G401 (cell line): ENCODE data around the gene ITPKA. TPM values are rescaled to one million over a fixed set of nuclear protein-coding genes. Genes with fewer than 3 reads are reported as not detected.
A peak's percentile ranks its signal among the peaks of the same experiment; 100 is the strongest.
"Not testable (repeated sequence)": the region's sequence is repeated elsewhere in the genome, so short reads cannot be mapped to it uniquely, and the experiment has no call there.

ENCODE experiments used
- DNase-seq: peaks from one replicate; pipeline ENCODE4 v3.0.0-alpha.2; 2015; ENCODE audit warnings: low spot score
- in situ Hi-C: cut with HindIII; loops from 2 replicates; pipeline ENCODE4 v1.10.0; 2016; ENCODE audit warnings: low sequenced_read_pairs, mixed read lengths
- total RNA-seq: library from RNA; depleted of rRNA; stranded (reverse); fragments of >200 nt; shearing (Covaris generic); gene quantifications from 2 replicates; pipeline ENCODE4 v1.2.3, GENCODE V29; 2014; rRNA removed

ITPKA gene
- 12.4 and 20.0 TPM in 2 replicates for total RNA-seq

DNA sequence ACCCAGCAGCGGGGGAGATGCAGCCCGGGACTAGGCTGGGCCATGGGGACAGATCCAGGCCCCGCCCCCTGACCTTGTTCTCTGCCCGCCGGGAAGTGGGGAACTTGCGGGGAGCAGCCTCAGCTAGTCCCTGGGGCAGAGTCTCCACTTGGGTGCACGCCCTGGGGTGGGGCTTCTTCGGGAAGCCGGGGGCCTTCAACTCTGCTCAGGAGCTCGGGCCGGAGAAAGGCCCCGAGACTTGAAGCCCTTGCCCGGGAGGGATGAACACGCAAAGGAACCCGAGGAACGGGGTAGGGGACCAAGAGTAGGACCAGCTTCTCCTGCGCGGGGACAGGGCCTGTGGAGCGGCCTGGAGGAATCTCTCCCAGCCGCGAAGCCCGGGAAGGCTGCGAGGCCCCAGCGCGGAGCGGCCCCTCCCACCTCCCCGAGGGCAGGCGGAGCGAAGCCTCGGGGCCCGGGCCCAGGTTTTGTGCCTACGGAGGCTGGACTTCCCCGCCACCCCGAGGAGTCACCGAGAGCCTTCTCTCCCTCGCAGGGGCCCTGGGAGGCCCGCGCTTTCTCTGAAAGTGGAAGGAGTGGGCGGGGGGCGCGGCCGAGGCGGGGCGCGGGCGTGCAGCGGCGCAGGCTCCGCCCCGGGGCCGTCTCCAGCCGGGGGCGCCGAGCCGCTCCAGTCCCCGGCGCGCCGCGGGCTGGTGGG lies at the start of gene ITPKA:
TSS of gene ITPKA (plus strand) at position 670 of the 697 bp plus-strand sequence. CDS start 54 bp downstream, outside the sequence.
- DNase-seq: peak; percentile 50
- in situ Hi-C loops: no loop called here

DNA sequence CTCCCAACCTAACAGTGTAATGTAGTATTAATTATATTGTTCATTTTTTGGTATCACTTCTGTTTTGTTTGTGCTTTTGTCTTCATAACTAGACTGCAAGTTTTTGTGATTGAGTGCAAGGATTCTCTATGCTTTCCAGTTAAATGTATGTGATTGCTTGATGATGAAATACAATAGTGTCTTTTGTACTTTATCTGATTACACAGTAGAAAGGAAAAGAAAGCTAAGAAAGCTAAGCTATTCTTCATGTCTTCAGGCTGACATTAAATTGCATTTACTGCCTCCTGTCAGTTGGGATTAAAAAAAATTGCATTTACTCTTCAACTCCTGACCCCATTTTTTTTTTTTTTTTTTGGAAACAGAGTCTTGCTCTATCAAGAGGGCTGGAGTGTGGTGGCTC lies 48.3 kb upstream of the ITPKA start:
- in situ Hi-C loops: no loop called here
- DNase-seq: no peak

DNA sequence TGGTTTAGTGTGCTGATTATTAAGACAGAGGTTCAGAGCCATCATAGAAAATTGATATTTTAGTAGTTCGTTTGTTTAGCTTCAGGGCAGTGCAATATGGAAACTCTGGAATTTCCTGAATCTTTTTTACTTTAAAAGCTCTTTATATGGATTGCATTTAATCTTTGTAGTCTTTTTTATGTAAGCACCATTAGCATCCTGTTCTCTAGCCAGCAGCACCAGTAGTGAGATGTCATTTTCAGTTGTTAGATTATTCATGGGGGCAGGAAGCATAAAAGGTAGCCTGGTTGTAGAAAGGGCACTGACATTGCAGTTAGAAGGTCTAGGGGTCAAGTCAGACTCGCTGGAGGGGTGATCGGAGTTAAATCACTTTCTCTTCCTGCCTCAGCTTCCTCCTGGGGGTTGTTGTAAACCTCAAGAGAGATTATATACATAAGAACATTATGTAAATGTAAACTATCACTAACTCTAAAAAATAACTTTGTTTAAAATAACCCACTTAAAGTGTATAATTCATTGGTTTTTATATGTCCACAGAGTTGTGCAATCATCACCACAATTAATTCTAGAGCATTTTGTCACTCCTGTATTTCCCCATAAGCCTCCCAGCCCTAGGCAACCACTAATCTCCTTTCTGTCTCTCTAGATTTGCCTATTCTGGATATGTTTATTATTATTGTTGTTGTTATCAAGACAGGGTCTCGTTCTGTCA lies 31.4 kb upstream of the ITPKA start:
- in situ Hi-C loops: no loop called here
- no peak for DNase-seq

DNA sequence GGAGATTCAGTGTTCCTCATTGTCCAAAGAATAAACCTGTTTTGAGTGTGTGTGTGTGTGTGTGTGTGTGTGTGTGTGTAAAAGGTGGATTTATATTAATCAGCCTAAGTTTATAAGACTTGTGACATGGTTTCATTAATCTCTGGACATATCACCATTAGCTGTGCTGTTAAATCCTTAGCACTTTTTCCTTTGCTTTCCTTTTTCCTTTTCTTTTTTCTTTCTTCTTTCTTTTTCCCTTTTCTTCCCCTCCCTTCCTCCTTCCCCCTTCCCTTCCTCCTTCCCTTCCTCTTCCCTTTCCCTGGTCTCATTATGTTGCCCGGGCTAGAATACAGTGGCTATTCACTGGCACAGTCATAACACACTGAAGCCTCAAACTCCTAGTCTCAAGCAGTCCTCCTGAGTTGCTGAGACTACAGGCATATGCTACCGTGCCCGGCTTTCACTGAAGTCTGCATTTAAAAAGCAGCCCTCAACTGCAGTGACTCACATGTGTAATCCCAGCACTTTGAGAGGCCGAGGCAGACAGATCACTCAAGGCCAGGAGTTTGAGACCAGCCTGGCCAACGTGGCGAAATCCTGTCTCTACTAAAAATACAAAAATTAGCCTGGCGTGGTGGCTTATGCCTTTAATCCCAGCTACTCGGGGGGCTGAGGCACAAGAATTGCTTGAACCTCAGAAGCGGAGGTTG lies 28.6 kb upstream of the ITPKA start:
- in situ Hi-C loops: no loop called here

DNA sequence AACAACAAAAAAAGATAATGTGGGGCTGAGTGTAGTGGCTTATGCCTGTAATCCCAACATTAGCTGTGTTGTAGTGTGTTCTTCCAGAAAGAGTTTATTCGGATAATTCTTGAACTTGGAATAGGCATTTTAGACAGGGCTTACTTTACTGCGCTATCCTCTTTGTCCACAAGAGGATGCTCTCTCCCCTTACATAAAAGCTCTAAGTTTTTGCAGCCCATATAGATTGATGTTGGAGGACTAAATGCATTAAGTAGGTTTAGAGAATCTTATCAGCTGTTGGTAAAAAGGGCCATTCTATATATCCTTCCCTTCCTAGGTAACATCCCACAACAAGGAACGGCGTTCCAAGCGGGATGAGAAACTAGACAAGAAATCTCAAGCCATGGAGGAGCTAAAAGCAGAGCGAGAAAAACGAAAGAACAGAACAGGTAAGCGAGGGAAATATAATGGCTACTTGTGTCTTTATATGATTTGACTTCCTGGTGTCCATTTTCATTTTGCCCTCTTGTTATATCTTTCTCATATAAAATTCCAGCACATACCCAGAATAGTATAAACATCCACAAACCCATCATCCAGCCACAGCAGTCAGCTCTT lies 27.8 kb upstream of the ITPKA start:
- in situ Hi-C loops: no loop called here
- DNase-seq: peak; percentile 54

More for the DNA sequence above, 28.6 kb upstream of the ITPKA start:
- DNase-seq: no peak

DNA sequence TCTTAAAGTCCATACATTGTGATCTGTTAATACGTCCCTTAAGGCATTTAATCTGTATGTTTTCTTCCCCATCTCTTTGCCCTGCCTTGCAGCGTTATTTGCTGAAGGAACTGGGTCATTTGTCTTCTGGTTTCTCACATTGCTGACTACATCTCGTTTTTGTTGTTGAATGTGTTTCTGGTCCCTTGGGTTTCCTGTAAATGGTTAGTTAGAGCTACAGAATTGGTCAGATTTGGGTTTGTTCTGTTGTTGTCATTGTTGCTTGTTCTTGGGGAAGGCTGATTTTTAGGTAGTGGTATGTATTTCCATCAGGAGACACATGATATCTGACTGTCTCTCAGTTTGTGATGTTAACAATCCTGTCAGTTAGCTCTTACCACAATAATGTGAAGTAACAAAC lies 27.0 kb upstream of the ITPKA start:
- in situ Hi-C loops: no loop called here
- DNase-seq: no peak

DNA sequence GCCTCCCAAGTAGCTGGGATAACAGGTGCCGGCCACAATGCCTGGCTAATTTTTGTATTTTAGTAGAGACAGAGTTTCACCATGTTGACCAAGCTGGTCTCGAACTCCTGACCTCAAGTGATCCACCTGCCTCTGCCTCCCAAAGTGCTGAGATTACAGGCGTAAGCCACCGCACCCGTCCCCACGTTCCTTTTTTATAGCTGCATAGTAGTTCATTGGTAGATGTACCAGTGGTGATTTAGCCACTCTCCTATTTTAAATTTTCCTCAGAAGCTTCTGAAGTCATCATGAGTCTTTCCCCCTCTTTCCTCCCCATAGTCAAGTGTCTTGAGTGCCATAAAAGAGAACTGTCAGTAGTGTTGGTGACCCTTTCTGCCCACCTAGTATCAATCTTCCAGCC lies 24.0 kb upstream of the ITPKA start:
- DNase-seq, in situ Hi-C loops: not testable (repeated sequence)

DNA sequence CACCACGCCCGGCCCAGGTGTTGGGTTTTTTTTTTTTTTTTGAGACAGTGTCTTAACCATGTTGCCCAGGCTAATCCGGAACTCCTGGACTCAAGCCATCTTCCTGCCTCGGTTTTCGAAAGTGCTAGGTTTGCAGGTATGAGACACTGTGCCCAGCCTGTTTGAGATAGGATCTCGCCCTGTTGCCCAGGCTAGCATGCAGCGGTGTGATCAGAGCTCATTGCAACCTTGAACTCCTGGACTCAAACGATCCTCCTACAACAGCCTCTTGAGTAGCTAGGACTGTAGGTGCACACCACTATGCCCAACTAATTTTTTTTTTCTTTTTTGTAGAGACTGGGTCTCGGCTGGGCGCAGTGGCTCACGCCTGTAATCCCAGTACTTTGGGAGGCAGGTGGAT lies 20.3 kb upstream of the ITPKA start:
- DNase-seq: no peak
- in situ Hi-C loops: no loop called here

DNA sequence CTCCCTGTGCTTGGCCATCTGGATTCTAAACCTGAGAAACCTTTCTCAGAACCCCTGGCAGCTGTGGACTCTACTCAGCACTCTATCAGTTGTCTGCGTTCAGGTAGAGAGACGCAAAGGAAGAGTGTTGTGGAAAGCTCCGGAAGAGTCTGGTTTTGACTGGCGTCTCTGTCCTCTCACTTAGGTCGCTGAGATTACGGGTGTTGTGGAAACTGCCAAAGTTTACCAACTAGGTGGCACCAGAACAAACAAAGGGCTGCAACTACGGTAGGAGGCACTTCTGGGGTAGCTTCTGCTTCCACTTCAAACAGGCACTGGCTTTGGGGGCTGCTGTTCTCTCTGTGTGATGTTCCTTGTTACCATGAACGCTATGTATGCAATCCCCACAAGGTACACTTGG lies 19.2 kb upstream of the ITPKA start:
- in situ Hi-C loops: no loop called here
- DNase-seq: no peak

DNA sequence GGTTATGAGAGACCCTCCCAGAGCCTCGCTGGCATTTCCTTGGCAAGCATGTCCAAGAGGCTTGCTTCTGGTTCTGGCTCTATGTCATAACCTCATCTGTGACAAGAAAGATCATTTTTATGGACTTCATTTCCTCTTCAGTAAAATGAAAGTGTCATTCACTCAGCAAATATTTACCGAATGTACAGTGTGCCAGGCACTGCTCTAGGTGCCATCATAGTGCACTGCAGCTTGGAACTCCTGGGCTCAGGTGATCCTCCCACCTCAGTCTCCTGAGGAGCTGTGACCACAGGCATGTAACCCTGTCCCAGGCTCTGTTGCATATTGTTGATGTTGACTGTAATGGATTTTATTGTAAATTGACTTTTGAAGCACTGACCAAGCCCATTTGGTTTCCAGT lies 18.7 kb upstream of the ITPKA start:
- DNase-seq: no peak
- in situ Hi-C loops: no loop called here

DNA sequence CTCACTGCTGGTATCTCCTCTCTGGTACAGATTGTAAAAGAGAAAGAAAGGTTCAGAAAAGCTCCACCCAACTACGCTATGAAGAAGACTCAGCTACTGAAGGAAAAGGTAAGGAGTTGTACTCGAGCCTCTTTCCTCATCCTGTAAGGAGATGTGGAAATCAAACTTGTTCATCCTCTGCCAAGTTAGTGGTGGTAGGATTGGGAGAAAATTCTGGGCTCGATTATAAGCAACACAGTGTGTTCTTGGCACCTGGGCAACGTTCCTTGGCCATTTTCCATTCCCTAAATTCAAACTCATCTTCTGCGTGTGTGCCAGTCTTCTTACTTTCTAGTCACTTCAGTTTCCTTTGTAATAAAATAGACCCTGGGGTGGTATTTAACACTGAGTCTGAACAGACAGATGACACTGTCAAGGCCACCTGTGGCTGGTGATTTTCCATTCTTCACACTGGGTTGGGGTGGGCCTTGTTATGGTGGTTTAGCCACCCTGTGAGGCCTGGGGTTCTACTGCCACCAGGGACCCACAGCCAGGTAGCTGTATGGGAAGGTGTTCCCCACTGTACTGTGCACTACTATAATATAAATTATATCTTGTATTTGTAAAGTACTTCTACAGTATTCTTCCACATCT lies 17.1 kb upstream of the ITPKA start:
- DNase-seq: no peak
- in situ Hi-C loops: no loop called here

DNA sequence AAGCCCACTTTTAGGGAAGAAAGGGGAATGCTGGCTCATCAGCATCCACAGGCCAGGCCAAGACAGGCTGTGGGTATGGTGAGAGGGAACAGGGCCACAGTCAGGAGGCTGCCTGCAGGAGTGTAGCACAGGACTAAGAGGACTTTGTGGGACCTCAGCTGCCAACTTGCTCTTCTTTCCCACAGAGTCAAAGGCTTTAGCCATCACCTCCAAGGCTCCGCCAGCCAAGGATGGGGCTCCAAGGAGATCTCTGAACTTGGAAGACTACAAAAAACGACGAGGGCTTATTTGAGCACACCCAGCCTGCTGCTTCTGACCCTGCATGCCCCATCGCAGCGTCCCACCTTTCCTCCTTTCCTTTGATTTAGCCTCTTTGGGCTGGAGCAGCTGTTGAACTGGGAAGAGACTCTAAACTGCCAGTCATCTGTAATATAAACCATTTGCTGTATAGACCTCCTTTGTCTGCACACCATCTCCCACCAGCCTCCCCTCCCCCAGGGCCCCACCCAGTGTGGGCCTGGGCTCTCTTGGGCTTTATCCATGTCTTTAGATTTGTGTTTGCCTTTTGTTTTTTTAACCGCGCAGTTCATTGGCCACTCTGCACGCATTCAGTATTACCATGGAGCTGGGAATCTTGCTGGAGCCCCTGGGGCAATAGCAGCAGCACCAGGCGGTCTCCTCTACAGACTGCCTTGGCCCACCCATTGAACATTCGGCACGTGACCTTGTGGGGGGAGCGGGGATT lies 13.1 kb upstream of the ITPKA start:
- in situ Hi-C loops: no loop called here

DNA sequence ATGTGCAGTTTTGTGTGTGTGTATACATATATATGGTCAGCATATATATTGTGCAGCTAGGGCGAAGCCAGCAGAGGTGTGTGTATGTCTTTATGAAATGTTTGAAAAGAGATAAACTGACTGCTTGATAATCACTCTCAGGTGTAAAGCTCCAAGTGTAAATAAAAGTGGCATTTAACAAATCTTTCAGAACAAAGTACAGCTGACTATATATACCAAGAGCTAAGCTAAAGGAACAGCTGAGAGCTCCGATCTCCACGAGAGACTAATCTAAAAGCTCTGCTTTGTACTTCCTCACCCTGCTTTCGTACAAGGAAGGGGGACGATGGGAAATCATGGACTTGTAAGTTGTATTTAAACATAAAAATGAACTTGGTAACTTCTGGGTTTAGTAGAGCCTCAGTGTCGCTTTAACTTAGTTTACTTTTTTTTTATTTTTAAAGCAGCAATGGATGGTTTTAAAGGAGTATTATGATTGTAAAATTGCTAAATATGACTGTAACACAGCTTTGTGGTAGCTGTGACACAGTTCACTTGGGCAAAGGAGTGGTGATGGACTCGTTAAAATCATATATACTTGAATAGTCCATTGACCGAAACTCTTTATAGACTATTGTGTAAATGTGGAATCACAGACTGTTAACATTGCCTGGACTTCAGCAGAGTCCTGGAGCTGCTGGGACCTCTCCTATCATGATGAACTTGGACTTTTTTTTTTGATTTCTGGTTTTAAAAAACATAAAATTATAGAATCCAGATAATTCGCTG lies 11.4 kb upstream of the ITPKA start:
- in situ Hi-C loops: no loop called here
- DNase-seq: no peak

More for the DNA sequence above, 13.1 kb upstream of the ITPKA start:
- no peak for DNase-seq

DNA sequence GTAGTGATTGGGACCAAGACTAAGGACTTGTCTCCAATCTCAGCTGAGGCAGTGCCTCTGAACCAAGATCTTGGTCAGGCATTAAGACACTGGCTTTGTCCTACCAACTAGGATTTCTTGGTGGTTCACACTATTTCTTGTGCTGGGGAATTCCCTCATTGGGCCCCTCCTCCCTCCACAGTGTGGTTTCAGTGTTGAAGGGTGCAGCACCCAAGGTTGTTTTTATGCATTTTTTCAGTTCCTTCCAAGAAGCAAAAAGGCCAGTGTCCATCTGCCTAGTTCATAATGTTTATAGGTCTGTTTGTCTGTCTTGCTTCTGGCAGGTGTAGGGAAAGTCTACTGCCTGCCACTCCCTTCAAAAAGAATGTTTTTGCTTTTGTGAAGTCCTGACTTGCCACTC lies 10.6 kb upstream of the ITPKA start:
- in situ Hi-C loops: no loop called here
- no peak for DNase-seq

DNA sequence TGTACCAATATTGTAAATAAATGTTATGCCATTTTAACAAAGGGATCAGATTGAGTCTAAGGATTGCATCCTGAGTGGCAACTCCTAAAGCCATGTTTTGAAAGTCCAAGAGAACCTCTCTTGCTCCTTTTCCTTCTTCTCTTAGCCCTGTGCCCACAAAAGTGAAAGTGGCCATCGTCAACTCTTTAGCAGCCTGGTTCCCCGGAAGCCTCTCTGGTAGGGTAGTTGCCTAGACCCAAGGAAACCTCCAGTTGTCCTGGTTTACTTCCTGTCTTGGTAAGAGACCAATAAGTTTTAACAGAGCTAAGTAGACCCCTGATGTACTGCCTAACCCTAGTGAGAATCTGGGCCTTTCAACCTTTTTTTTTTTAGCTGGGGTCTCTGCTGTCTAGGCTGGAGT lies 10.2 kb upstream of the ITPKA start:
- no peak for DNase-seq
- in situ Hi-C loops: no loop called here

DNA sequence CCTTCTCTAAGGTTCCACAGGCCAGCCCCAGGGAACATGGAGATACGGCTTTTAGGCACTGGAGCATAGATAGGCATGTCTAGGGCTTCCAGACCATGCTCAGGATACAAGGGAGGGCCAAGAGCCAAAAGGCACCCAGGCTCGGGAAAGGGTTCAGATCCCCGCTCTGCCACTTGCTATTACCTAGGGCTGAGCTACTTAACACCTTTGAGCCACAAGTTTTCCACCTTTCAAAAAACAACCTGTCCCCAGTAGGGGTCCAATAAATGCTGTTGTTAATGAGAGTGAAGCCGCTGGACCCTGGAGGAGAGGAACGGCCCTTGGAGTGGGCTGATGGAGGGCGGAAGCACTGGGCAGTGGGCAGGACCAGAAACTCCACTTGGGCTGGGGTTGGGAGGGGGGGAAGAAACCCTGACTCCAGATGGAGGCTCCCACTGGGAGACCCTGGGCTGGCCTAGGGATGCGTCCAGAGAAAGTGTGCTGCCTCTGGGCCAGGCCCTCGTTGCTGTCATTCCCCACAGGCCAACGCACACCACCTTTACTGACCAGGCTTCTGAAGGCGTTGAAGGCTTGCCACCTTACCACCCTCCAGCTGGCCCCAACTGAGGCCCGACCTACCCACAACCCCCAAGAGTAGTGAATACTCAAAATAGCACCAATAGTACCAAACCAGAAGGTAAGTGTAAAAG lies 8.6 kb upstream of the ITPKA start:
- in situ Hi-C loops: no loop called here
- no peak for DNase-seq

DNA sequence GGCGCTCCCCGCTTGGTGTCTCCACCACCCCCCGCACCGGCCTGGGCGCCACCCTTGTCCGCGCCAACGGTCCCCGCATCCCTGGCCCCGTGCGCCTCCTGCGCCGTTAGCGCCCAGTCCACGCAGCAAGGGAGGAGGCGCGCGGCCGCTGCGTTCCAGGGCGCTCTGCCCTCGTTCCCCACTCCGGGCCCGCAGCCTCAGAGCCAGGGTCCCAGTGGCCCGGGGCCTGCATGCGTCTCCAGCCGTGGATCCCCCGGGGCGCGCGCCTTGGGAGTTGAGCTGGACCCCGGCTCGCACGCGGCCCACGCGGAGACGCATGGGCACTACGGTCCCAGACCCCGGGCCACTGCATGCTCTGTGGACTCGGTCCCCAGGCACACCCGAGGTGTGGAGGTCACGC lies 7.4 kb upstream of the ITPKA start:
- no peak for DNase-seq
- in situ Hi-C loops: no loop called here

DNA sequence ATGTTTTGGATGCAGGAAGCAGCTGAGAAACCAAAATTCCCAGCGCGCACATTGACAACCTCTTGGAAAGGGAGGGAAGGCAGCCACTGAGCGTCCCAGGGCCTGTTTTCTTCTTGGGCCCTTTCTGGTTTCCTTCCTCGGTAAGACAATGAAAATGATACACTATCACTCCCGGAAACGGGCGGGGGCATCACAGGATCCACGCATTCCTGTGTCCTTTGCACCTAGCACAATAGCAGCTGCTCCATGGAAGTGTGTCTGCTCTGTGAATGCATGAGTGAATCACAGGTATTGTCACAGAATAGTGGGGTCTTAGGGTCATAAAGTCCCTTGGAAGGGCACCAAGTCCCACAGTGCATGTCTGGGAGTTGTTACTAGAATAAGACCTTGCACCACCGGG lies 6.3 kb upstream of the ITPKA start:
- no peak for DNase-seq
- in situ Hi-C loops: no loop called here
